ENCODE results near the gene CRK. TPM values are rescaled to one million over a fixed set of nuclear protein-coding genes. Genes with fewer than 3 reads are reported as not detected.

The CRK gene
- total and polyA plus RNA-seq, 2 of the 4 experiments (the other 2 are of a cell fraction): 57.6 to 100 TPM

- Histone ChIP-seq H2AK5ac (ENCODE audit: low read depth, low read length) (no peak overlapping the region), H3K4me3 (ENCODE audit: insufficient read depth, low read depth, low read length) (no peak overlapping the region), H3K27ac (ENCODE audit: insufficient read depth, low read length) (peak overlapping the region; percentile 1; the same call in 1 of the 2 replicates), H3K4me1 (ENCODE audit: control insufficient read depth, insufficient read depth, low read length) (peaks cover 11% of the 10 kb centered on the region), H4K91ac (ENCODE audit: insufficient read depth, low read depth, low read length) (no peak overlapping the region), H3K4ac (ENCODE audit: low read depth, low read length) (no peak overlapping the region), H3K23ac (ENCODE audit: low read depth, low read length) (peak overlapping the region; percentile 14; the same call in 1 of the 2 replicates), H3K27me3 (ENCODE audit: control insufficient read depth, insufficient read depth, low read length) (no peaks in the 10 kb centered on the region), H2BK15ac (ENCODE audit: low read depth, low read length) (no peak overlapping the region), H3K36me3 (ENCODE audit: control insufficient read depth, insufficient read depth, low read length) (peaks cover 3% of the 10 kb centered on the region), H3K56ac (ENCODE audit: extremely low read depth, insufficient read depth, low read length) (no peak overlapping the region), H2BK20ac (ENCODE audit: low read depth, low read length) (no peak overlapping the region), H3K9ac (ENCODE audit: low read depth, low read length) (no peak overlapping the region; the same call in 1 of the 2 replicates), H4K20me1 (ENCODE audit: insufficient read depth, low read length) (peaks cover 100% of the 10 kb centered on the region), H4K8ac (ENCODE audit: low read depth in 2 of 2, low read length in 2 of 2) (no peak overlapping the region), H2BK5ac (ENCODE audit: low read depth, low read length, poor library complexity, severe bottlenecking) (peak overlapping the region; percentile 53), H2AFZ (replicated peaks; ENCODE audit: low read length, poor library complexity) (no peak overlapping the region), H3K18ac (ENCODE audit: low read depth, low read length) (no peak overlapping the region; the same call in 1 of the 2 replicates), H3K4me2 (ENCODE audit: low read depth, low read length) (peak overlapping the region; percentile 82), H2AK9ac (replicated peaks; ENCODE audit: low read depth, low read length, poor library complexity) (no peak overlapping the region), H3K14ac (replicated peaks; ENCODE audit: low read depth, low read length) (peak overlapping the region; percentile 15), H3K9me1 (ENCODE audit: insufficient read depth, low read length) (peaks cover 19% of the 10 kb centered on the region), H3K9me3 (ENCODE audit: control insufficient read depth, insufficient read depth, low read length) (no peaks in the 10 kb centered on the region), H3K79me1 (ENCODE audit: low read depth in 1 of 2, low read length in 2 of 2) (peaks cover 0 to 42% of the 10 kb centered on the region in 2 experiments; a peak in 2 of 4 replicates), H2BK120ac (ENCODE audit: low read depth, low read length) (no peak overlapping the region), H4K5ac (ENCODE audit: low read depth, low read length) (no peak overlapping the region)
- intact Hi-C loops (cut with micrococcal nuclease): no loop called here
- in situ Hi-C loops (cut with MboI; ENCODE audit: low sequenced_read_pairs): no loop called here
- ATAC-seq (ENCODE audit: low read depth) (peak; percentile 63), DNase-seq (peak; percentile 51)
- WGBS, 2 experiments (ENCODE audit: extremely low coverage in 2 of 2, insufficient read length in 1 of 2): 0% methylated on average over 2 of the region's 6 CpGs; no CpG with 5 or more reads in 1 of the 2 experiments
- no TSS peak for BruUV-seq (replicated peaks)
- ChIA-PET POLR2A (ENCODE audit: unreplicated experiment) (interaction anchor here (0.6 to 0.7 kb wide), 2 partner anchors 9 to 58 kb away, joined by 3 read pairs; partner anchors contain the start of gene YWHAE), CTCF (interaction anchor here (0.6 to 3.9 kb wide), 4 partner anchors 9 to 336 kb away, joined by 3 to 15 read pairs (median 3); partner anchors contain the start of gene YWHAE)
- dilution Hi-C loops (cut with HindIII; ENCODE audit: low sequenced_read_pairs, unreplicated experiment): no loop called here
- TF ChIP-seq, protein P1, sequence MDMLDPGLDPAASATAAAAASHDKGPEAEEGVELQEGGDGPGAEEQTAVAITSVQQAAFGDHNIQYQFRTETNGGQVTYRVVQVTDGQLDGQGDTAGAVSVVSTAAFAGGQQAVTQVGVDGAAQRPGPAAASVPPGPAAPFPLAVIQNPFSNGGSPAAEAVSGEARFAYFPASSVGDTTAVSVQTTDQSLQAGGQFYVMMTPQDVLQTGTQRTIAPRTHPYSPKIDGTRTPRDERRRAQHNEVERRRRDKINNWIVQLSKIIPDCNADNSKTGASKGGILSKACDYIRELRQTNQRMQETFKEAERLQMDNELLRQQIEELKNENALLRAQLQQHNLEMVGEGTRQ (IDR thresholded peaks at IDR 0.05; ENCODE audit: low read depth, low read length): no peak
- peak; percentile 67 for TF ChIP-seq CEBPB (IDR thresholded peaks at IDR 0.05; ENCODE audit: low read depth, low read length)
- TF ChIP-seq MXI1 (IDR thresholded peaks at IDR 0.05; ENCODE audit: borderline replicate concordance, low read depth, low read length): no peak
- no peak for TF ChIP-seq RFX5 (IDR thresholded peaks at IDR 0.05; ENCODE audit: low read depth, low read length)
- no peak for TF ChIP-seq SMC3 (IDR thresholded peaks at IDR 0.05; ENCODE audit: low read depth, low read length)
- no peak for TF ChIP-seq RCOR1 (IDR thresholded peaks at IDR 0.05; ENCODE audit: insufficient replicate concordance, low read length)
- TF ChIP-seq, protein P2, sequence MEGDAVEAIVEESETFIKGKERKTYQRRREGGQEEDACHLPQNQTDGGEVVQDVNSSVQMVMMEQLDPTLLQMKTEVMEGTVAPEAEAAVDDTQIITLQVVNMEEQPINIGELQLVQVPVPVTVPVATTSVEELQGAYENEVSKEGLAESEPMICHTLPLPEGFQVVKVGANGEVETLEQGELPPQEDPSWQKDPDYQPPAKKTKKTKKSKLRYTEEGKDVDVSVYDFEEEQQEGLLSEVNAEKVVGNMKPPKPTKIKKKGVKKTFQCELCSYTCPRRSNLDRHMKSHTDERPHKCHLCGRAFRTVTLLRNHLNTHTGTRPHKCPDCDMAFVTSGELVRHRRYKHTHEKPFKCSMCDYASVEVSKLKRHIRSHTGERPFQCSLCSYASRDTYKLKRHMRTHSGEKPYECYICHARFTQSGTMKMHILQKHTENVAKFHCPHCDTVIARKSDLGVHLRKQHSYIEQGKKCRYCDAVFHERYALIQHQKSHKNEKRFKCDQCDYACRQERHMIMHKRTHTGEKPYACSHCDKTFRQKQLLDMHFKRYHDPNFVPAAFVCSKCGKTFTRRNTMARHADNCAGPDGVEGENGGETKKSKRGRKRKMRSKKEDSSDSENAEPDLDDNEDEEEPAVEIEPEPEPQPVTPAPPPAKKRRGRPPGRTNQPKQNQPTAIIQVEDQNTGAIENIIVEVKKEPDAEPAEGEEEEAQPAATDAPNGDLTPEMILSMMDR (conservative IDR thresholded peaks at IDR 0.05; ENCODE audit: low read depth, low read length): no peak
- TF ChIP-seq MAFK (IDR thresholded peaks at IDR 0.05; ENCODE audit: low read depth, low read length): no peak
- peak; percentile 20; the same call in 1 of the 2 replicates for TF ChIP-seq BHLHE40 (IDR thresholded peaks at IDR 0.05; ENCODE audit: low read depth, low read length)
- TF ChIP-seq ELK1 (IDR thresholded peaks at IDR 0.05; ENCODE audit: borderline replicate concordance, low read depth, low read length): no peak
- TF ChIP-seq FOS (IDR thresholded peaks at IDR 0.05; ENCODE audit: low read depth, low read length): no peak
- no peak for TF ChIP-seq CHD1 (IDR thresholded peaks at IDR 0.05; ENCODE audit: low read depth, low read length)
Observed at GRCh38 chr17:1390432-1391367, 65.3 kb downstream of the CRK start.
